IMR-90 (cell line): Measurements from ENCODE around the gene SRCIN1. TPM values are rescaled to one million over a fixed set of nuclear protein-coding genes. Genes with fewer than 3 reads are reported as not detected.

Experiments used
- ATAC-seq: fragments of 200-7000 bp; cut with Tn5 transposase; 2 replicates; pipeline ENCODE4 v1.9.1; 2020; ENCODE audit warnings: low read depth, mild to moderate bottlenecking, moderate library complexity
- BruUV-seq: library from RNA; stranded (reverse); fragments of 400-500 nt; replicated peaks from 2 replicates; lab custom pipeline; 2021; lab: Mats Ljungman, UMichigan
- CTCF ChIA-PET: fragments of 300-600 bp; formaldehyde crosslinking; extraction: SDS; loops from one replicate; lab custom pipeline; 2021; ENCODE audit warnings: antibody characterized with exemption; lab: Yijun Ruan, JAX
- POLR2A ChIA-PET: fragments of 300-600 bp; sonication (Branson Sonifier 250); formaldehyde crosslinking; loops from one replicate; lab custom pipeline; 2022; ENCODE audit warnings: antibody characterized with exemption; ENCODE audit not compliant: unreplicated experiment; lab: Charles Lee
- DNase-seq: peaks from one replicate; pipeline ENCODE4 v3.0.0; 2013
- H2AFZ ChIP-seq: replicated peaks from 2 replicates; pipeline ENCODE3; 2013; ENCODE audit warnings: low read length, mild to moderate bottlenecking; ENCODE audit not compliant: poor library complexity
- H2AK5ac ChIP-seq: 2 replicates; pipeline ENCODE4 v1.6.1; 2013; ENCODE audit warnings: low read depth, low read length, inconsistent platforms
- H2AK9ac ChIP-seq: replicated peaks from 2 replicates; pipeline ENCODE3; 2013; ENCODE audit warnings: mild to moderate bottlenecking, low read depth, low read length, moderate library complexity; ENCODE audit not compliant: poor library complexity
- H2BK120ac ChIP-seq: 2 replicates; pipeline ENCODE4 v1.6.1; 2013; ENCODE audit warnings: low read depth, low read length, inconsistent platforms
- H2BK15ac ChIP-seq: 3 replicates; pipeline ENCODE4 v1.6.1; 2013; ENCODE audit warnings: low read depth, low read length, inconsistent platforms
- H2BK20ac ChIP-seq: 2 replicates; pipeline ENCODE4 v1.6.1; 2013; ENCODE audit warnings: low read depth, mild to moderate bottlenecking, inconsistent platforms, low read length, moderate library complexity
- H2BK5ac ChIP-seq: 2 replicates; pipeline ENCODE4 v1.6.1; 2013; ENCODE audit warnings: mild to moderate bottlenecking, low read depth, low read length, inconsistent platforms; ENCODE audit not compliant: poor library complexity, severe bottlenecking
- H3K14ac ChIP-seq: replicated peaks from 2 replicates; pipeline ENCODE4 v1.6.1; 2013; ENCODE audit warnings: low read depth, low read length, inconsistent platforms
- H3K18ac ChIP-seq: 2 replicates; pipeline ENCODE4 v1.6.1; 2013; ENCODE audit warnings: low read depth, low read length, control low read depth
- H3K23ac ChIP-seq: 2 replicates; pipeline ENCODE4 v1.6.1; 2013; ENCODE audit warnings: low read depth, low read length, inconsistent platforms
- H3K27ac ChIP-seq: 2 replicates; pipeline ENCODE4 v1.5.1; 2013; ENCODE audit warnings: mild to moderate bottlenecking, control low read depth, low read length; ENCODE audit not compliant: insufficient read depth
- H3K27me3 ChIP-seq: 2 replicates; pipeline ENCODE4 v1.6.1; 2013; ENCODE audit warnings: low read length; ENCODE audit not compliant: control insufficient read depth, insufficient read depth
- H3K36me3 ChIP-seq: 2 replicates; pipeline ENCODE4 v1.6.1; 2013; ENCODE audit warnings: low read length, mixed read lengths; ENCODE audit not compliant: control insufficient read depth, insufficient read depth
- H3K4ac ChIP-seq: 2 replicates; pipeline ENCODE4 v1.6.1; 2013; ENCODE audit warnings: low read depth, low read length, inconsistent platforms
- H3K4me1 ChIP-seq: 2 replicates; pipeline ENCODE4 v1.6.1; 2013; ENCODE audit warnings: low read length, mixed read lengths; ENCODE audit not compliant: control insufficient read depth, insufficient read depth
- H3K4me2 ChIP-seq: 2 replicates; pipeline ENCODE4 v1.6.1; 2013; ENCODE audit warnings: low read depth, mild to moderate bottlenecking, control low read depth, low read length, moderate library complexity
- H3K4me3 ChIP-seq: 2 replicates; pipeline ENCODE4 v1.5.1; 2013; ENCODE audit warnings: low read depth, mild to moderate bottlenecking, control low read depth, low read length, moderate library complexity; ENCODE audit not compliant: insufficient read depth
- H3K56ac ChIP-seq: 2 replicates; pipeline ENCODE4 v1.6.1; 2013; ENCODE audit warnings: low read length, inconsistent platforms; ENCODE audit not compliant: insufficient read depth; ENCODE audit errors: extremely low read depth
- H3K79me1 ChIP-seq, 2 experiments: 2 replicates each; pipeline ENCODE4 v1.6.1; 2013; ENCODE audit warnings: low read length in 2 of 2, inconsistent platforms in 1 of 2, low read depth in 1 of 2
- H3K9ac ChIP-seq: 2 replicates; pipeline ENCODE4 v1.6.1; 2013; ENCODE audit warnings: low read depth, low read length, control low read depth
- H3K9me1 ChIP-seq: 2 replicates; pipeline ENCODE4 v1.6.1; 2013; ENCODE audit warnings: low read length, inconsistent platforms; ENCODE audit not compliant: insufficient read depth
- H3K9me3 ChIP-seq: 2 replicates; pipeline ENCODE4 v1.6.1; 2013; ENCODE audit warnings: low read length; ENCODE audit not compliant: control insufficient read depth, insufficient read depth
- H4K20me1 ChIP-seq: 2 replicates; pipeline ENCODE4 v1.6.1; 2013; ENCODE audit warnings: low read length, inconsistent platforms; ENCODE audit not compliant: insufficient read depth
- H4K5ac ChIP-seq: 2 replicates; pipeline ENCODE4 v1.6.1; 2013; ENCODE audit warnings: mild to moderate bottlenecking, low read depth, low read length, control low read depth
- H4K8ac ChIP-seq, 2 experiments: 2 replicates each; pipeline ENCODE4 v1.6.1; 2013; ENCODE audit warnings: low read depth in 2 of 2, low read length in 2 of 2, control low read depth in 1 of 2, inconsistent platforms in 1 of 2
- H4K91ac ChIP-seq: 2 replicates; pipeline ENCODE4 v1.6.1; 2013; ENCODE audit warnings: low read depth, low read length, inconsistent platforms; ENCODE audit not compliant: insufficient read depth
- BHLHE40 ChIP-seq: fragments of 150-350 bp; IDR thresholded peaks from 2 replicates; pipeline ENCODE4 v1.6.1; 2016; ENCODE audit warnings: mild to moderate bottlenecking, low read depth, low read length
- CEBPB ChIP-seq: IDR thresholded peaks from 2 replicates; pipeline ENCODE4 v1.6.1; 2012; ENCODE audit warnings: low read depth, low read length, improper control_type of control experiment
- CHD1 ChIP-seq: IDR thresholded peaks from 2 replicates; pipeline ENCODE4 v1.6.1; 2012; ENCODE audit warnings: low read depth, low read length, improper control_type of control experiment
- MAZ ChIP-seq: IDR thresholded peaks from 2 replicates; pipeline ENCODE4 v1.6.1; 2012; ENCODE audit warnings: low read depth, mild to moderate bottlenecking, low read length, improper control_type of control experiment, moderate library complexity, borderline replicate concordance
- MXI1 ChIP-seq: IDR thresholded peaks from 2 replicates; pipeline ENCODE4 v1.6.1; 2012; ENCODE audit warnings: low read depth, mild to moderate bottlenecking, low read length, moderate library complexity, borderline replicate concordance
- POLR2A ChIP-seq: IDR thresholded peaks from 2 replicates; pipeline ENCODE4 v1.6.1; 2012; ENCODE audit warnings: mild to moderate bottlenecking, low read depth, low read length
- RAD21 ChIP-seq: IDR thresholded peaks from 2 replicates; pipeline ENCODE4 v1.6.1; 2012; ENCODE audit warnings: low read length, improper control_type of control experiment
- RCOR1 ChIP-seq: IDR thresholded peaks from 2 replicates; pipeline ENCODE4 v1.6.1; 2012; ENCODE audit warnings: mild to moderate bottlenecking, low read length, improper control_type of control experiment; ENCODE audit not compliant: insufficient replicate concordance
- RFX5 ChIP-seq: IDR thresholded peaks from 2 replicates; pipeline ENCODE4 v1.8.0; 2012; ENCODE audit warnings: low read depth, mild to moderate bottlenecking, low read length, moderate library complexity
- SMC3 ChIP-seq: fragments of 150-350 bp; IDR thresholded peaks from 2 replicates; pipeline ENCODE4 v1.6.1; 2016; ENCODE audit warnings: low read depth, mild to moderate bottlenecking, antibody characterized with exemption, low read length, moderate library complexity
- USF2 ChIP-seq: fragments of 150-350 bp; IDR thresholded peaks from 2 replicates; pipeline ENCODE4 v1.6.1; 2017; ENCODE audit warnings: mild to moderate bottlenecking, antibody characterized with exemption, low read length, low read depth
- WGBS, 2 experiments: methylation state at CpG; one replicate each; pipeline versions ENCODE4 v1.1.5 to v1.1.7; 2013; ENCODE audit warnings: missing lambda C conversion rate in 2 of 2; ENCODE audit not compliant: insufficient read length in 1 of 2; ENCODE audit errors: extremely low coverage in 2 of 2; 5-methylcytosine and 5-hydroxymethylcytosine counted together
- dilution Hi-C: fragments of 300-500 bp; cut with HindIII; formaldehyde crosslinking; loops from one replicate; pipeline ENCODE4 v1.14.3; 2018; ENCODE audit warnings: low sequenced_read_pairs; ENCODE audit not compliant: unreplicated experiment
- in situ Hi-C: fragments of 300-500 bp; cut with MboI; formaldehyde crosslinking; loops from 3 replicates; pipeline ENCODE4 v1.14.3; 2019; ENCODE audit warnings: low sequenced_read_pairs, inconsistent platforms, mixed read lengths
- intact Hi-C: fragments of 100-400 bp; cut with micrococcal nuclease; formaldehyde crosslinking; loops from 2 replicates; pipeline ENCODE4 v1.10.0; 2022
- polyA plus RNA-seq, 3 experiments: library from polyadenylated mRNA; depleted of rRNA; stranded (reverse); fragments of >200 nt; gene quantifications; 2 replicates each; pipeline ENCODE4 v1.2.3, GENCODE V29; 2012; ENCODE audit warnings: low replicate concordance in 1 of 3
- total RNA-seq: library from RNA; depleted of rRNA; stranded (reverse); fragments of >200 nt; gene quantifications from 2 replicates; pipeline ENCODE4 v1.2.3, GENCODE V29; 2012

The SRCIN1 gene
- total and polyA plus RNA-seq, 2 of the 4 experiments (the other 2 are of a cell fraction): not detected

GRCh38 chr17:38577645-38578173 is 28.0 kb downstream of the SRCIN1 start (continued):
- TF ChIP-seq RCOR1 (no peak), MXI1 (no peak), USF2 (no peak), BHLHE40 (no peak), RAD21 (no peak)

DNA sequence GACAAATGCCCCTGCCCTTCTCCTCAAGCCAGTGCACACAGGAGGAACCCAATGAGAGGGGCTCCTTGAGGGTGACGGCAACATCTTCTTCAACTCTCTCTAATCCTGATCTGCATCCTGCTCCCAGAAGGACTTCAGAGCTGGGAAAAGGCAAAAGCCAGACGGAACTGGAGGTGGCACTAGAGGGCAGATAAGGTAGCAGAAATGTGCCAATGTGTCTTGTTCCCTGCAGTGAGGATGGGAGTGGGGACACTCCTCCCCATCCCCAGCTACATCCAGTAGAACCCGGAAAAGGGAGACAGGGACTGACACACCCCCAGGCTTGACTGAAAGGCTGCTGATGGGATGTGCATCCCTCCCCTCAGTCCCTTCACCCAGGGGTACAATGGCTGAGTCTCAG is 28.5 kb downstream of the SRCIN1 start:
- ChIA-PET CTCF (interaction anchor here (1.0 kb wide), 1 partner anchor 19 kb away, joined by 5 read pairs; no protein-coding TSS in a partner anchor), POLR2A (no interaction called here)
- Histone ChIP-seq H2BK120ac (no peak overlapping the region), H3K9me3 (no peaks in the 10 kb centered on the region), H3K9me1 (0 out of 2 replicates have a peak, but pooled peaks cover 4% of the 10 kb centered on the region), H4K5ac (no peak overlapping the region), H4K8ac (no peak overlapping the region), H3K4me1 (no peaks in the 10 kb centered on the region), H2AFZ (no peak overlapping the region), H3K4me2 (no peak overlapping the region), H2BK15ac (no peak overlapping the region), H3K4ac (no peak overlapping the region), H2BK5ac (no peak overlapping the region), H3K9ac (no peak overlapping the region), H3K56ac (no peak overlapping the region), H4K91ac (no peak overlapping the region), H3K79me1 (no peaks in the 10 kb centered on the region), H3K23ac (no peak overlapping the region), H3K4me3 (no peak overlapping the region), H3K27me3 (peaks cover 90% of the 10 kb centered on the region), H2BK20ac (no peak overlapping the region), H2AK9ac (no peak overlapping the region), H2AK5ac (no peak overlapping the region), H3K14ac (no peak overlapping the region), H3K27ac (no peak overlapping the region), H4K20me1 (no peaks in the 10 kb centered on the region), H3K36me3 (no peaks in the 10 kb centered on the region), H3K18ac (no peak overlapping the region)
- no peak for ATAC-seq
- BruUV-seq: no TSS peak
- in situ Hi-C loops (no loop called here), dilution Hi-C loops (no loop called here), intact Hi-C loops (no loop called here)
- no peak for TF ChIP-seq RFX5
- no peak for TF ChIP-seq CEBPB
- no peak for TF ChIP-seq RAD21
- no peak for TF ChIP-seq SMC3
- no peak for TF ChIP-seq CHD1
- no peak for TF ChIP-seq POLR2A
- TF ChIP-seq MAZ: no peak
- no peak for TF ChIP-seq USF2
- no CpG with 5 or more reads among the region's 3 CpGs for WGBS, 2 experiments
- no peak for DNase-seq
